H1 (cell line): ENCODE measurements around the gene MGMT. TPM values are rescaled to one million over a fixed set of nuclear protein-coding genes. Genes with fewer than 3 reads are reported as not detected.

Experiments used
- CTCF ChIA-PET: fragments of 300-600 bp; sonication (Branson Sonifier 250); formaldehyde crosslinking; loops from one replicate; lab custom pipeline; 2021; ENCODE audit not compliant: partially characterized antibody; lab: Charles Lee
- POLR2A ChIA-PET: fragments of 300-600 bp; sonication (Branson Sonifier 250); formaldehyde crosslinking; loops from one replicate; lab custom pipeline; 2021; ENCODE audit warnings: inconsistent platforms; ENCODE audit not compliant: partially characterized antibody; lab: Charles Lee
- DNase-seq, 2 experiments: peaks; one replicate each; pipeline versions ENCODE4 v3.0.0 to v3.0.0-alpha.2; 2010 to 2022; ENCODE audit warnings: low spot score in 2 of 2, low read depth in 1 of 2, mixed read lengths in 1 of 2
- FAIRE-seq: peaks from 2 replicates; lab custom pipeline; 2011; peaks lifted over from hg19 to GRCh38; lab: Jason Lieb, UNC
- H2AFZ ChIP-seq: 2 replicates; pipeline ENCODE4 v1.8.1; 2012; ENCODE audit warnings: low read length, inconsistent platforms
- H2AK5ac ChIP-seq: 2 replicates; pipeline ENCODE4 v1.6.1; 2013; ENCODE audit warnings: low read depth, low read length
- H2BK120ac ChIP-seq: replicated peaks from 2 replicates; pipeline ENCODE3; 2013; ENCODE audit warnings: low read depth, low read length, inconsistent platforms
- H2BK12ac ChIP-seq: 2 replicates; pipeline ENCODE4 v1.6.1; 2013; ENCODE audit warnings: low read depth, low read length
- H2BK15ac ChIP-seq: 2 replicates; pipeline ENCODE4 v1.6.1; 2013; ENCODE audit warnings: low read length
- H2BK20ac ChIP-seq: 2 replicates; pipeline ENCODE4 v1.6.1; 2013; ENCODE audit warnings: low read length
- H2BK5ac ChIP-seq: 2 replicates; pipeline ENCODE4 v1.6.1; 2013; ENCODE audit warnings: low read depth, low read length
- H3K14ac ChIP-seq: 2 replicates; pipeline ENCODE4 v1.6.1; 2013; ENCODE audit warnings: inconsistent platforms; ENCODE audit not compliant: insufficient read length
- H3K18ac ChIP-seq: 2 replicates; pipeline ENCODE4 v1.6.1; 2013; ENCODE audit warnings: low read length; ENCODE audit errors: extremely low read depth
- H3K23ac ChIP-seq: 2 replicates; pipeline ENCODE4 v1.6.1; 2013; ENCODE audit warnings: inconsistent platforms; ENCODE audit not compliant: insufficient read length
- H3K23me2 ChIP-seq: 2 replicates; pipeline ENCODE4 v1.6.1; 2013; ENCODE audit warnings: low read depth, low read length
- H3K27ac ChIP-seq: 2 replicates; pipeline ENCODE4 v1.6.1; 2011; ENCODE audit warnings: low read depth, low read length, inconsistent platforms
- H3K27me3 ChIP-seq, 4 experiments: replicated peaks in 1 of 4; 1 replicate in 1 of 4; 2 replicates in 3 of 4; pipeline versions ENCODE4 v1.6.1 to v1.8.1; 2011 to 2013; ENCODE audit warnings: low read length in 3 of 4, mild to moderate bottlenecking in 3 of 4, inconsistent platforms in 2 of 4, mixed read lengths in 2 of 4, moderate library complexity in 1 of 4; ENCODE audit not compliant: control insufficient read depth in 3 of 4, insufficient read depth in 3 of 4; ENCODE audit errors: extremely low read depth in 1 of 4
- H3K36me3 ChIP-seq, 4 experiments: 2 replicates each; pipeline versions ENCODE4 v1.6.1 to v1.8.1; 2011 to 2013; ENCODE audit warnings: mild to moderate bottlenecking in 4 of 4, low read length in 3 of 4, moderate library complexity in 2 of 4, control low read depth in 1 of 4, inconsistent platforms in 1 of 4; ENCODE audit not compliant: insufficient read depth in 4 of 4, control insufficient read depth in 2 of 4
- H3K4ac ChIP-seq: replicated peaks from 2 replicates; pipeline ENCODE3; 2013; ENCODE audit warnings: low read length, low read depth, mixed read lengths, inconsistent platforms; ENCODE audit not compliant: insufficient read length
- H3K4me1 ChIP-seq, 4 experiments: replicated peaks in 1 of 4; 1 replicate in 1 of 4; 2 replicates in 3 of 4; pipeline versions ENCODE4 v1.6.1 to v1.8.1; 2011 to 2013; ENCODE audit warnings: low read length in 3 of 4, inconsistent platforms in 2 of 4, mixed read lengths in 1 of 4; ENCODE audit not compliant: insufficient read depth in 4 of 4, control insufficient read depth in 3 of 4
- H3K4me2 ChIP-seq, 2 experiments: 2 replicates each; pipeline versions ENCODE4 v1.6.1 to v1.8.1; 2011 to 2013; ENCODE audit warnings: low read depth in 2 of 2, low read length in 2 of 2, control low read depth in 1 of 2, inconsistent platforms in 1 of 2, mild to moderate bottlenecking in 1 of 2; ENCODE audit not compliant: insufficient read depth in 1 of 2
- H3K4me3 ChIP-seq, 4 experiments: fragments of 200-600, 300-600 bp in 1 of 4; sonication (generic), shearing (Covaris generic), sonication (Bioruptor Twin) in 1 of 4; 2 replicates each; pipeline versions ENCODE4 v1.5.1 to v1.8.1; 2011 to 2016; ENCODE audit warnings: low read length in 4 of 4, low read depth in 3 of 4, control low read depth in 2 of 4, inconsistent platforms in 2 of 4, mild to moderate bottlenecking in 2 of 4, mixed read lengths in 1 of 4, moderate library complexity in 1 of 4; ENCODE audit not compliant: insufficient read depth in 2 of 4; ENCODE audit errors: extremely low read depth in 1 of 4
- H3K56ac ChIP-seq: replicated peaks from 2 replicates; pipeline ENCODE3; 2013; ENCODE audit warnings: low read depth, mild to moderate bottlenecking, mixed read lengths, low read length, inconsistent platforms; ENCODE audit not compliant: insufficient read length
- H3K79me1 ChIP-seq: 2 replicates; pipeline ENCODE4 v1.6.1; 2013; ENCODE audit warnings: low read depth, low read length, control low read depth
- H3K79me2 ChIP-seq, 2 experiments: 2 replicates each; pipeline versions ENCODE4 v1.6.1 to v1.8.1; 2012 to 2013; ENCODE audit warnings: low read length in 2 of 2, mild to moderate bottlenecking in 2 of 2, inconsistent platforms in 1 of 2; ENCODE audit not compliant: insufficient read depth in 2 of 2, control insufficient read depth in 1 of 2
- H3K9ac ChIP-seq, 4 experiments: replicated peaks in 1 of 4; 1 replicate in 1 of 4; 2 replicates in 3 of 4; pipeline versions ENCODE4 v1.6.1 to v1.8.1; 2011 to 2013; ENCODE audit warnings: low read depth in 3 of 4, low read length in 3 of 4, control low read depth in 2 of 4, mild to moderate bottlenecking in 2 of 4, moderate library complexity in 2 of 4, inconsistent platforms in 1 of 4; ENCODE audit errors: extremely low read depth in 1 of 4
- H3K9me3 ChIP-seq, 2 experiments: 2 replicates each; pipeline versions ENCODE4 v1.6.1 to v1.8.1; 2012 to 2013; ENCODE audit warnings: mild to moderate bottlenecking in 2 of 2, moderate library complexity in 2 of 2, control low read depth in 1 of 2, inconsistent platforms in 1 of 2, low read depth in 1 of 2, low read length in 1 of 2, mixed read lengths in 1 of 2; ENCODE audit not compliant: insufficient read depth in 2 of 2
- H4K20me1 ChIP-seq, 2 experiments: replicated peaks in 1 of 2; 2 replicates each; pipeline versions ENCODE3 to v1.8.1; 2011 to 2013; ENCODE audit warnings: inconsistent platforms in 2 of 2, low read length in 2 of 2, mild to moderate bottlenecking in 1 of 2; ENCODE audit not compliant: insufficient read depth in 2 of 2, control insufficient read depth in 1 of 2
- H4K5ac ChIP-seq: 2 replicates; pipeline ENCODE4 v1.6.1; 2013; ENCODE audit warnings: low read length, low read depth, mixed read lengths, inconsistent platforms; ENCODE audit not compliant: insufficient read length
- H4K8ac ChIP-seq: 2 replicates; pipeline ENCODE4 v1.8.0; 2013; ENCODE audit warnings: mild to moderate bottlenecking, moderate library complexity, low read length, inconsistent platforms; ENCODE audit not compliant: insufficient read depth; ENCODE audit errors: extremely low read depth
- H4K91ac ChIP-seq: replicated peaks from 2 replicates; pipeline ENCODE3; 2013; ENCODE audit warnings: low read length, mixed read lengths, inconsistent platforms; ENCODE audit not compliant: insufficient read length
- BCL11A ChIP-seq, 2 experiments: IDR thresholded peaks; one replicate each; pipeline ENCODE4 v1.6.1; 2011; ENCODE audit warnings: low read depth in 2 of 2, low read length in 2 of 2, mild to moderate bottlenecking in 2 of 2
- CTCF ChIP-seq, 3 experiments: IDR thresholded peaks; 1 replicate in 2 of 3; 2 replicates in 1 of 3; pipeline versions ENCODE4 v1.5.1 to v1.6.1; 2011; ENCODE audit warnings: low read length in 3 of 3, mild to moderate bottlenecking in 3 of 3, inconsistent platforms in 2 of 3, low read depth in 1 of 3, moderate library complexity in 1 of 3; ENCODE audit not compliant: insufficient read depth in 1 of 3; ENCODE audit errors: control extremely low read depth in 1 of 3
- E2F6 ChIP-seq: IDR thresholded peaks from 2 replicates; pipeline ENCODE4 v1.6.1; 2012; ENCODE audit warnings: inconsistent platforms
- GTF2F1 ChIP-seq: IDR thresholded peaks from 2 replicates; pipeline ENCODE4 v1.6.1; 2012; ENCODE audit warnings: low read depth, low read length, improper control_type of control experiment, borderline replicate concordance
- JUN ChIP-seq: IDR thresholded peaks from 2 replicates; pipeline ENCODE4 v1.6.1; 2011; ENCODE audit warnings: low read depth, mild to moderate bottlenecking, improper control_type of control experiment, low read length
- SIRT6 ChIP-seq: IDR thresholded peaks from one replicate; pipeline ENCODE4 v1.7.1; 2012; ENCODE audit warnings: low read length, inconsistent platforms
- SIX5 ChIP-seq: IDR thresholded peaks from 2 replicates; pipeline ENCODE4 v1.6.1; 2011; ENCODE audit warnings: mild to moderate bottlenecking, low read depth, low read length
- SRF ChIP-seq: IDR thresholded peaks from 2 replicates; pipeline ENCODE4 v1.6.1; 2011; ENCODE audit warnings: mild to moderate bottlenecking, low read depth, low read length, moderate library complexity
- WGBS, 2 experiments: shearing (Covaris generic) in 1 of 2; methylation state at CpG; one replicate each; pipeline versions ENCODE4 v1.1.6 to v1.1.7; 2013 to 2015; ENCODE audit warnings: low lambda C conversion rate in 2 of 2, mixed read lengths in 2 of 2, inconsistent platforms in 1 of 2, low coverage in 1 of 2, missing lambda C conversion rate in 1 of 2; ENCODE audit not compliant: insufficient replicate concordance in 2 of 2, insufficient coverage in 1 of 2, insufficient read length in 1 of 2; ENCODE audit errors: extremely low coverage in 1 of 2, missing lambda C conversion rate in 1 of 2; 5-methylcytosine and 5-hydroxymethylcytosine counted together
- polyA plus RNA-seq, 7 experiments: library from polyadenylated mRNA; depleted of rRNA in 3 of 7; stranded (reverse) in 5 of 7; unstranded in 2 of 7; fragments of >200 nt in 5 of 7; fragments of 200-250 nt in 2 of 7; gene quantifications; 1 replicate in 5 of 7; 2 replicates in 1 of 7; 4 replicates in 1 of 7; pipeline versions ENCODE4 v1.2.1 to v1.2.3, GENCODE V29; 2011 to 2013; ENCODE audit warnings: missing spikeins in 2 of 7, mixed read lengths in 2 of 7
- total RNA-seq: library from RNA; stranded (reverse); fragmentation: NEBNext Ultra II Directional; extraction: Animal tissue kit (Norgen Biotek cat#: 25700); gene quantifications from 2 replicates; pipeline ENCODE4 v1.2.1, GENCODE V29; 2021

The MGMT gene
- total and polyA plus RNA-seq, 2 of the 8 experiments (the other 6 are each of a cell fraction or from before 2014, with no cell fraction given): 9.9 to 10.7 TPM

- H3K79me2 ChIP-seq: no peaks in the 10 kb centered on the region
- H3K4me2 ChIP-seq: no peak overlapping the region
- H2BK20ac ChIP-seq: no peak overlapping the region
- H2BK120ac ChIP-seq: no peak overlapping the region
- H3K18ac ChIP-seq: no peak overlapping the region
- no peak overlapping the region for H4K5ac ChIP-seq
- H3K56ac ChIP-seq: no peak overlapping the region
- no peak overlapping the region for H3K14ac ChIP-seq
- H2AFZ ChIP-seq: no peak overlapping the region
- no peak overlapping the region for H3K4me3 ChIP-seq
- H2BK15ac ChIP-seq: no peak overlapping the region
- POLR2A ChIA-PET: no interaction called here
- no peak overlapping the region for H3K23ac ChIP-seq
- no peak overlapping the region for H2BK5ac ChIP-seq
- no peaks in the 10 kb centered on the region for H3K36me3 ChIP-seq
- FAIRE-seq (no peak), DNase-seq (no peak)
- no peaks in the 10 kb centered on the region; the same call in 1 of the 2 replicates for H3K79me1 ChIP-seq
- no peaks in the 10 kb centered on the region for H3K4me1 ChIP-seq
- H3K27ac ChIP-seq: no peak overlapping the region
- no peak overlapping the region for H2AK5ac ChIP-seq
- no peak overlapping the region for H3K9ac ChIP-seq
- WGBS, 2 experiments: 86 to 100% methylated on average over 1 to 14 of the region's 14 CpGs
- H4K20me1 ChIP-seq: peaks cover 0 to 2% of the 10 kb centered on the region in 2 experiments
- H4K8ac ChIP-seq: no peak overlapping the region
- no peaks in the 10 kb centered on the region for H3K9me3 ChIP-seq
- H3K27me3 ChIP-seq: no peaks in the 10 kb centered on the region
- H3K23me2 ChIP-seq: no peaks in the 10 kb centered on the region
- TF ChIP-seq E2F6 (no peak), BCL11A (IDR thresholded peaks at IDR 0.05; ENCODE audit: low read depth in 2 of 2, low read length in 2 of 2) (no peak), JUN (no peak), CTCF (IDR thresholded peaks at IDR 0.05; ENCODE audit: control extremely low read depth in 1 of 3, insufficient read depth in 1 of 3, low read depth in 1 of 3, low read length in 3 of 3) (no peak), SIX5 (no peak), SRF (no peak), GTF2F1 (no peak), SIRT6 (no peak)
- no peak overlapping the region for H2BK12ac ChIP-seq
- CTCF ChIA-PET: interaction anchor here (0.6 to 1.4 kb wide), 2 partner anchors 39 to 251 kb away, joined by 3 read pairs; no protein-coding TSS in a partner anchor
- H4K91ac ChIP-seq: no peak overlapping the region
- H3K4ac ChIP-seq: no peak overlapping the region
Observed at GRCh38 chr10:129506101-129506797, 39.2 kb downstream of the MGMT start.
